RWPE1 (cell line): ENCODE results near the gene ZMYM3.

Source experiments
- CTCF ChIA-PET: fragments of 350-600 bp; sonication (Branson Sonifier 250); formaldehyde crosslinking; extraction: SDS; loops from one replicate; lab custom pipeline; 2021; lab: Yijun Ruan, JAX
- POLR2A ChIA-PET: fragments of 400-600 bp; formaldehyde crosslinking; extraction: SDS; loops from one replicate; lab custom pipeline; 2020; ENCODE audit warnings: antibody characterized with exemption; ENCODE audit not compliant: low non-redundant PET; lab: Yijun Ruan, JAX
- DNase-seq: peaks from one replicate; pipeline ENCODE4 v3.0.0; 2012; ENCODE audit warnings: low spot score
- H3K27ac ChIP-seq: fragments of 450-650 bp; 2 replicates; pipeline ENCODE4 v1.5.1; 2017
- CTCF ChIP-seq: fragments of 450-650 bp; conservative IDR thresholded peaks from 2 replicates; pipeline ENCODE4 v1.5.1; 2017; ENCODE audit warnings: low read depth, mild to moderate bottlenecking

Gene ZMYM3

GRCh38 chrX:71224098-71224708 is 29.7 kb downstream of the ZMYM3 start:
- ChIA-PET CTCF (no interaction called here), POLR2A (no interaction called here)

GRCh38 chrX:71222929-71223328 is 31.0 kb downstream of the ZMYM3 start, which contains the start of gene GJB1:
GJB1 (plus strand) TSS chrX:71223224; CDS start chrX:71223708, 484 bp downstream.
- POLR2A ChIA-PET: no interaction called here
- no peak for TF ChIP-seq CTCF
- H3K27ac ChIP-seq: no peak within 1 kb of the TSS
- DNase-seq: no peak
- CTCF ChIA-PET: no interaction called here

More at GRCh38 chrX:71224098-71224708, 29.7 kb downstream of the ZMYM3 start:
- no peak overlapping the region for H3K27ac ChIP-seq
- DNase-seq: no peak
- TF ChIP-seq CTCF: no peak

GRCh38 chrX:71221145-71221544 is 32.8 kb downstream of the ZMYM3 start:
- CTCF ChIA-PET: interaction anchor here (0.6 kb wide), 1 partner anchor 60 kb away, joined by 8 read pairs; no protein-coding TSS in a partner anchor
- TF ChIP-seq CTCF: no peak
- DNase-seq: no peak
- POLR2A ChIA-PET: no interaction called here
- no peak overlapping the region for H3K27ac ChIP-seq

GRCh38 chrX:71217298-71217697 is 36.6 kb downstream of the ZMYM3 start:
- no peak for DNase-seq
- no peak for TF ChIP-seq CTCF
- POLR2A ChIA-PET: no interaction called here

GRCh38 chrX:71216485-71216884 is 37.5 kb downstream of the ZMYM3 start:
- H3K27ac ChIP-seq: no peak overlapping the region
- TF ChIP-seq CTCF: no peak
- POLR2A ChIA-PET: interaction anchor here (0.5 kb wide), 1 partner anchor 16 kb away, joined by 3 read pairs; no protein-coding TSS in a partner anchor
- CTCF ChIA-PET: no interaction called here
- no peak for DNase-seq

More at GRCh38 chrX:71217298-71217697, 36.6 kb downstream of the ZMYM3 start:
- CTCF ChIA-PET: interaction anchor here (0.6 kb wide), 1 partner anchor 15 kb away, joined by 4 read pairs; no protein-coding TSS in a partner anchor
- H3K27ac ChIP-seq: no peak overlapping the region

GRCh38 chrX:71215338-71215912 is 38.5 kb downstream of the ZMYM3 start:
- no peak for TF ChIP-seq CTCF
- no peak overlapping the region for H3K27ac ChIP-seq
- no peak for DNase-seq
- ChIA-PET POLR2A (no interaction called here), CTCF (no interaction called here)
